Upper lobe of left lung (tissue), 6 donors: ENCODE data around the gene CD248. TPM values are rescaled to one million over a fixed set of nuclear protein-coding genes. Genes with fewer than 3 reads are reported as not detected.

ENCODE experiments used
- ATAC-seq, 2 donors: fragments of 200-7000 bp; cut with Tn5 transposase; one replicate each; pipeline ENCODE4 v1.9.1; 2022; ENCODE audit warnings: mild to moderate bottlenecking in 2 of 2, moderate library complexity in 2 of 2; ENCODE audit not compliant: low FRiP score in 2 of 2
- DNase-seq, 2 donors: peaks; one replicate each; pipeline ENCODE4 v3.0.0-alpha.2; 2019 to 2020
- H3K27ac ChIP-seq, 4 donors: fragments of 200-600 bp; sonication (generic); one replicate each; pipeline ENCODE4 v1.5.1; 2016 to 2019
- H3K27me3 ChIP-seq, 4 donors: fragments of 200-600 bp; sonication (generic); one replicate each; pipeline ENCODE4 v1.5.1; 2017 to 2019
- H3K36me3 ChIP-seq, 4 donors: fragments of 200-600 bp; sonication (generic); one replicate each; pipeline ENCODE4 v1.5.1; 2016 to 2019
- H3K4me1 ChIP-seq, 4 donors: fragments of 200-600 bp; sonication (generic); one replicate each; pipeline ENCODE4 v1.5.1; 2018 to 2019
- H3K4me3 ChIP-seq, 4 donors: fragments of 200-600 bp; sonication (generic); one replicate each; pipeline ENCODE4 v1.5.1; 2017 to 2019; ENCODE audit warnings: mild to moderate bottlenecking in 2 of 4, moderate library complexity in 1 of 4
- H3K9me3 ChIP-seq, 4 donors: fragments of 200-600 bp; sonication (generic); one replicate each; pipeline ENCODE4 v1.5.1; 2018 to 2019
- EP300 ChIP-seq, 4 donors: sonication (generic); formaldehyde crosslinking; IDR thresholded peaks; one replicate each; pipeline ENCODE4 v1.5.1; 2017; ENCODE audit warnings: antibody characterized with exemption in 4 of 4, control low read depth in 2 of 4
- POLR2A ChIP-seq, 4 donors: fragments of 450-650 bp; IDR thresholded peaks; one replicate each; pipeline ENCODE4 v1.5.1; 2016 to 2017; ENCODE audit warnings: antibody characterized with exemption in 4 of 4, mild to moderate bottlenecking in 2 of 4
- POLR2AphosphoS5 ChIP-seq, 2 donors: sonication (generic); formaldehyde crosslinking; IDR thresholded peaks; one replicate each; pipeline ENCODE4 v1.5.1; 2017; ENCODE audit warnings: antibody characterized with exemption in 2 of 2
- WGBS, 2 donors: methylation state at CpG; one replicate each; pipeline ENCODE4 v1.1.5; 2017 to 2018; 5-methylcytosine and 5-hydroxymethylcytosine counted together
- total RNA-seq, 6 donors: library from RNA; depleted of rRNA in 4 of 6; stranded (reverse); fragments of >200 nt in 4 of 6; gene quantifications; one replicate each; pipeline versions ENCODE4 v1.1.0 to v1.2.1, GENCODE V29; 2016 to 2021
- TF ChIP-seq, protein P1 (sequence below), 6 experiments: fragments of 450-650 bp in 4 of 6; fragments of 200-600 bp in 2 of 6; sonication (generic) in 2 of 6; IDR thresholded peaks; one replicate each; pipeline ENCODE4 v1.5.1; 2016 to 2019; ENCODE audit warnings: antibody characterized with exemption in 6 of 6
- donor health status: DM: no; HTN: no; CAD: no; lungs with moderate emphysema.
- donor health status: DM: no; HTN: yes; CAD: no; lungs with severe emphysema.

The CD248 gene
- total RNA-seq, 6 donors from 2014 or later: 0.59 to 85.6 (median 6.5) TPM

DNA sequence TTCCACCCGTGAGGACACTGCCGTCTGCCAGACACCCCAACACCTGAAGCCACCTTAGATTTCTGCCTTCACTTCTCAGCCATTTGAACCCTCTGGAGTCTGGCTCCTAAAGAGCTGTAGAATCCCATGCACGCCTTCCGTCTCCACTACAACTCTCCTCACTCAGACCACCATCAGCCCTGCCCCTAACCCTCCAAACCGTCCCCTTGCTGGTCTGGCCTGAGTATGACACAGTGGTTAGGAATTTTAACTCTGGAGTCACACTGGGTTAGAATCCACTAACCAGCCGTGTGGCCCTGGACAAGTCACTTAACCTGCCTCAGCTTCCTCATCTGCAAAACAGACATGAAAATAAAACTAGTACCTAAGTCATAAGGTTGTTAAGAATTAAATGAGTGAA, 35.8 kb downstream of the CD248 start:
- Histone ChIP-seq H3K4me3 (no peak overlapping the region), H3K27ac (no peak overlapping the region), H3K27me3 (no peaks in the 10 kb centered on the region), H3K4me1 (peaks cover 20 to 31% (median 20%) of the 10 kb centered on the region in 4 donors), H3K9me3 (no peaks in the 10 kb centered on the region), H3K36me3 (peaks cover 0 to 32% (median 19%) of the 10 kb centered on the region in 4 donors)
- TF ChIP-seq EP300 (IDR thresholded peaks at IDR 0.05) (no peak), POLR2AphosphoS5 (IDR thresholded peaks at IDR 0.05) (no peak), POLR2A (IDR thresholded peaks at IDR 0.05) (no peak)
- TF ChIP-seq, protein P1, sequence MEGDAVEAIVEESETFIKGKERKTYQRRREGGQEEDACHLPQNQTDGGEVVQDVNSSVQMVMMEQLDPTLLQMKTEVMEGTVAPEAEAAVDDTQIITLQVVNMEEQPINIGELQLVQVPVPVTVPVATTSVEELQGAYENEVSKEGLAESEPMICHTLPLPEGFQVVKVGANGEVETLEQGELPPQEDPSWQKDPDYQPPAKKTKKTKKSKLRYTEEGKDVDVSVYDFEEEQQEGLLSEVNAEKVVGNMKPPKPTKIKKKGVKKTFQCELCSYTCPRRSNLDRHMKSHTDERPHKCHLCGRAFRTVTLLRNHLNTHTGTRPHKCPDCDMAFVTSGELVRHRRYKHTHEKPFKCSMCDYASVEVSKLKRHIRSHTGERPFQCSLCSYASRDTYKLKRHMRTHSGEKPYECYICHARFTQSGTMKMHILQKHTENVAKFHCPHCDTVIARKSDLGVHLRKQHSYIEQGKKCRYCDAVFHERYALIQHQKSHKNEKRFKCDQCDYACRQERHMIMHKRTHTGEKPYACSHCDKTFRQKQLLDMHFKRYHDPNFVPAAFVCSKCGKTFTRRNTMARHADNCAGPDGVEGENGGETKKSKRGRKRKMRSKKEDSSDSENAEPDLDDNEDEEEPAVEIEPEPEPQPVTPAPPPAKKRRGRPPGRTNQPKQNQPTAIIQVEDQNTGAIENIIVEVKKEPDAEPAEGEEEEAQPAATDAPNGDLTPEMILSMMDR (IDR thresholded peaks at IDR 0.05): no peak
- ATAC-seq (no peak), DNase-seq (no peak)
- 87 to 88% methylated on average over 6 of the region's 6 CpGs for WGBS, 2 donors

DNA sequence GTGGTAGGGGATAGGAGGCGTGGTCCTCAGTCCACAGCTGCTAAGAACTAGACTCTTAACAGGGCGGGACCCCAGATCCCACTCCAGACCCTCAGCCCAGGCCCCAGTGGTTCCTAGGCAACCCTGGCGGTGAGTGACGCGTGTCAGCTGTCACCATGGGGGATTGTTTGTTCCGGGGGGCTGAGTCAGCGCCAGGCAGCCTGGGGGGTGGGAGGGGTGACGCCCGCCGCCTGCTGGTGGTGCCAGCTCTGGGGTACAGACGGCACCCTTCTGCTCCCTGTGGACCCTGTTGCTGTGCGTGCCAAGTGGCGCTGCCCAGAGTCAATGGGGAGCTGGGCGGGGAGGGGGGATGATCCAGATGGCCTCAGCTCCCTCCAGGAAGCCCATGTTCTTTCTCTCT, 36.4 kb downstream of the CD248 start:
- H3K4me3 ChIP-seq: no peak overlapping the region
- no peak overlapping the region for H3K27ac ChIP-seq
- TF ChIP-seq EP300 (IDR thresholded peaks at IDR 0.05): no peak
- no peak for TF ChIP-seq POLR2AphosphoS5 (IDR thresholded peaks at IDR 0.05)
- no peak for TF ChIP-seq POLR2A (IDR thresholded peaks at IDR 0.05)
- TF ChIP-seq, protein P1 (IDR thresholded peaks at IDR 0.05): no peak
- no peaks in the 10 kb centered on the region for H3K27me3 ChIP-seq
- DNase-seq (peak in 1 of 2 donors; percentile 78), ATAC-seq (no peak)
- 93 to 100% methylated on average over 1 to 13 of the region's 14 CpGs for WGBS, 2 donors
- no peaks in the 10 kb centered on the region for H3K9me3 ChIP-seq
- peaks cover 2 to 34% (median 22%) of the 10 kb centered on the region in 4 donors for H3K36me3 ChIP-seq
- H3K4me1 ChIP-seq: peaks cover 20 to 31% (median 20%) of the 10 kb centered on the region in 4 donors

DNA sequence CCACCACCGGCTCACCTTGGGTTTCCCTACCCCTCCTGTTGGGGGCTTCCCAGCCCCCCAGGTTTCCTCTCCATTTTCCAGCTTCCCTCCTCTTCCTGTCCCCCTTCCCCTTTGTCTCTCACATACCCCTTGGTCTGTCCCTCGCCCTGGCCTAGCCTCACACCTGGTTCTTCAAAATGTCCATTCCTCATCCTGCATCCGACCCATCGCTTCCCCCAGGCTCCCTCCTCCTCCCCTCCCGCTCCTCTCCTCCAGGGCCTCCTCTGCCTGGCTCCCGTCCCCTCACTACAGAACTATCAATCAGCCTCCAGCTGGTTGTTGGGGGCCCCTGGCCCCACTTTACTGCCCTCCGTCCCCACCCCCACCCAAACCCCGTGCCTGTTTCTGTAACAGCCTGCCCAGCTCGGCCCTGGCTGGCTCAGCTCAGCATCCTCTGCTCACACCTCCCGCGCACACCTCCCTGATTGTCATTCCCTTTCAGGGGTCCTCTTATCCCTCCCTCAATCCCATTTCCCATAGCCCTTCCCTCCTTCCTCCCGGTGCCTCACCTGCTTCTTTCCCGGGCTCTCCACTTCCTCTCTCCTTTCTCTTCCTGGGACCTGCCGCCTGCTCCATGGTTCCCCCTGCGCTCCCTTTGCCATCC, 37.6 kb downstream of the CD248 start:
- Histone ChIP-seq H3K27me3 (no peaks in the 10 kb centered on the region), H3K4me1 (peaks cover 20 to 31% (median 20%) of the 10 kb centered on the region in 4 donors), H3K36me3 (peaks cover 9 to 36% (median 30%) of the 10 kb centered on the region in 4 donors), H3K27ac (no peak overlapping the region), H3K9me3 (no peaks in the 10 kb centered on the region), H3K4me3 (no peak overlapping the region)
- TF ChIP-seq POLR2A (IDR thresholded peaks at IDR 0.05) (no peak), POLR2AphosphoS5 (IDR thresholded peaks at IDR 0.05) (no peak), EP300 (IDR thresholded peaks at IDR 0.05) (no peak)
- TF ChIP-seq, protein P1 (IDR thresholded peaks at IDR 0.05): no peak
- 73 to 76% methylated on average over 13 to 15 of the region's 15 CpGs for WGBS, 2 donors
- DNase-seq (peak in 1 of 2 donors; percentile 20), ATAC-seq (no peak)

DNA sequence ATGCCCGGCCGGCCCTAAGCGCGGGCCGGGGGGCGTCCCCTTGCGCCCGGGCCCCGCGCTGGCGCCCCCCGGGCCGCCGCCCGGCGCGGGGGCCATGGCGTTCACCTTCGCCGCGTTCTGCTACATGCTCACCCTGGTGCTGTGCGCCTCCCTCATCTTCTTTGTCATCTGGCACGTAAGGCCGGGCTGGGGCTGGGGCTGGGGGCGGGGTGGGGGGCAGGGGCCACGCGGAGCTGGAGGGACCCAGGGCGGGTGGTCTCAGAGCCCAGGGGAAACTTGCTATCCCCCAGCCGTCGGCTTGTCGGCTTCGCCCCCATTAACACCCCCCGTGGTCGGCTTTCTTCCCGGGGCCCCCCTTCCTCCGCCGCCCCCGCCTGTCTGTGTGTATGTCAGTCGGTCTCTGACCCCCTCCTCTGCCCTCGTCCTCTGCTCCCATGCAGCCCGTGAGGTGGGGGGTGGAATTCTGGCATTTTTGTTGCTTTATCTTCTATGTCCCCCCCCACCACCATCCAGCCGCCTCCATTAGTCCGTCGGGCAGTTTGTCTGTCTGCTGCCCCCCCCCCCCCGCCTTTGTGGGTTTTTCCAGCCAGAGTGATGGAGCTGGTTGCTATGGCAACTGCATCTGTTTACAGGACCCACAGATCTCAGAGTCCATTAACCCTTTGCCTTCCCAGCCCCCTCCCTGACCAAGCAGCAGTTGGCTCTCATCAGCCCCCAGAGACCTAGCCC, 38.3 kb downstream of the CD248 start:
- Histone ChIP-seq H3K4me1 (peaks cover 20 to 31% (median 20%) of the 10 kb centered on the region in 4 donors), H3K4me3 (peak overlapping the region in 3 of 4 donors; percentile 19 to 46 (median 37)), H3K27me3 (no peaks in the 10 kb centered on the region), H3K9me3 (no peaks in the 10 kb centered on the region), H3K36me3 (peaks cover 11 to 38% (median 35%) of the 10 kb centered on the region in 4 donors), H3K27ac (no peak overlapping the region)
- DNase-seq (no peak), ATAC-seq (no peak)
- TF ChIP-seq POLR2A (IDR thresholded peaks at IDR 0.05) (no peak), POLR2AphosphoS5 (IDR thresholded peaks at IDR 0.05) (no peak), EP300 (IDR thresholded peaks at IDR 0.05) (no peak)
- TF ChIP-seq, protein P1 (IDR thresholded peaks at IDR 0.05): no peak
- 15 to 17% methylated on average over 7 to 14 of the region's 45 CpGs for WGBS, 2 donors
